ENCODE measurements around the gene RBM47.

Gene RBM47

DNA sequence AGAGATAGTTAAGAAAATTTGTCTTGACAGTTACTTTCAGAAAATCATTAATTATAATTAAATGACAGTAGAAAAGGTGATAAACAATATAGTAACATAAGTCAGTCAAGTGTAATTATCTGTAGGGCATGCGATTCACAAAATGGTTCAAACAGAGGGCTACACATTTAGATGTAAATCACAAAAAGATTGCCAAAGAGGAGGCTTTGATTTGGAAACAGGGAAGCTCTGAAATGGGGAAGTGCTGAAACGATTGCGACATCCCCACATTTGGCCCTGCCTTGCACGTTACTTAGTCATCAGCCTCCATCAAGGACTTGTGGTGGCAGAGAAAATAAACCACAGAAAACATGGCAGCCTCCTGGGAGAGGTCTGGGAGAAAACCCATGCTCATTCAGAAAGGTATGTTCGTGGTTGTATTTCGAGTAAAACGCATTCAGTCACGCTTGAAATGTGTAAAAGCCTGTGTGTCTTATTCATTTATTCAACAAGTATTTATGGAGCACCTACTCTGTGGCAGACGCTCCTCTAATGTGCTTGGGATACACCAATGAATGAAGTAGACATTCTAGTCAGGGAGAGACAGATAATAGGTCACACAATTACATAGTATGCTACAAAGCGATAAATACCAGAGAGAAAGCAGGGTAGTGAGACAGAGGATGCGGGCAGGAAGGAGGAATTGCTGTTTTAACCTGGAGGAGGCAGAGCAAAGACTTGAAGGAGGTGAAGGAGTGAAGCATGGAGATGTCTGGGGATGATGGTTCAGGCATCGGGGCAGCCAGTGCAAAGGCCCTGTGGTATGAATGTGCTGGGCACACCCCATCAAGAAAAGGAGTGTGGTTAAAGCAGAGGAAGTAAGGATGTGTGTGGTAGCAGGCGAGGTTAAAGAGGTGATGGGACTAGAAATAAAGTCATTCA is 7.8 kb downstream of the RBM47 start:
- FAIRE-seq (peak; percentile 36), DNase-seq (ENCODE audit: insufficient read length) (no peak)
- 0 out of 2 replicates have a peak, but pooled peaks have one; percentile 32 for TF ChIP-seq POLR2AphosphoS5 (IDR thresholded peaks at IDR 0.05; ENCODE audit: low read depth, low read length)
- TF ChIP-seq TAF1 (IDR thresholded peaks at IDR 0.05; ENCODE audit: borderline replicate concordance, low read depth, low read length), result no peak

DNA sequence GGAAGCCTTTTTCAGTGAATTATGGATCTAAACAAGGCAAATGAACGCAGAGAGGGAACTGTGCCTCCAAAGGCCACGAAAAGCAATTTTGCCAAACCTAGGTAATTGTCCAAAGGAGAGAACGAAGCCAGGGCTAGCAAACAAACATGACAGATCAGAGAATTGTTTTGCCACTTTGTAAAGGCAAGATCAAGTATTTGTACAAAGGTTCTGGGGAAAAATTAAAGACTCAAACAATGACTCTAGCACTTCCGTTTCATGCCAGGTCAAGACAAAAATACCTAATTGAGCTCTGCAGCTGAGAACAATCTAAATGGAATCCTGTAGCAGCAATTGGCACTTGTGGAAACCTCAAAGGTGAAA is 8.5 kb downstream of the RBM47 start:
- FAIRE-seq (peak; percentile 95), DNase-seq (ENCODE audit: insufficient read length) (no peak)
- 0 out of 2 replicates have a peak, but pooled peaks have one; percentile 5 for TF ChIP-seq POLR2AphosphoS5 (IDR thresholded peaks at IDR 0.05; ENCODE audit: low read depth, low read length)
- no peak for TF ChIP-seq POLR2A (IDR thresholded peaks at IDR 0.05; ENCODE audit: low read depth, low read length)
- no peak for TF ChIP-seq TAF1 (IDR thresholded peaks at IDR 0.05; ENCODE audit: borderline replicate concordance, low read depth, low read length)

DNA sequence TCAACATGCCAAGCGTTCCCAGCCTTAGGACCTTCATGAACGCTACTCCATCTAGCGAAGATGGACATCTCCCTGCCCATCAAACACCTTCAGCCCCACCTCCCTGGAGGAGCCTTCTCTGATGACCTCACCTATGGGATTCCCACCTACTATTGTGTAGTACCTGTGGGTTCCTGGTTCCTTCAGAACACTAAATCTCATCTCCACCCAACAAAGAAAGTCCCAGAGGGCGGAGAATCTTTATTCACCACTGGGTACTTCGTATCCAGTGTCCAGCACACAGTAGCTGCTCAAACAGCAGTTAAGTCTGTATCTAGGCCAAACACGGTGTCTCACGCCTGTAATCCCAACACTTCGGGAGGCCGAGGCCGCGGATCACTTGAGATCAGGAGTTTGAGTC is 10.1 kb downstream of the RBM47 start:
- FAIRE-seq (no peak), DNase-seq (ENCODE audit: insufficient read length) (no peak)
- no peak for TF ChIP-seq POLR2AphosphoS5 (IDR thresholded peaks at IDR 0.05; ENCODE audit: low read depth, low read length)
- no peak for TF ChIP-seq TAF1 (IDR thresholded peaks at IDR 0.05; ENCODE audit: borderline replicate concordance, low read depth, low read length)
- TF ChIP-seq POLR2A (IDR thresholded peaks at IDR 0.05; ENCODE audit: low read depth, low read length), result no peak

DNA sequence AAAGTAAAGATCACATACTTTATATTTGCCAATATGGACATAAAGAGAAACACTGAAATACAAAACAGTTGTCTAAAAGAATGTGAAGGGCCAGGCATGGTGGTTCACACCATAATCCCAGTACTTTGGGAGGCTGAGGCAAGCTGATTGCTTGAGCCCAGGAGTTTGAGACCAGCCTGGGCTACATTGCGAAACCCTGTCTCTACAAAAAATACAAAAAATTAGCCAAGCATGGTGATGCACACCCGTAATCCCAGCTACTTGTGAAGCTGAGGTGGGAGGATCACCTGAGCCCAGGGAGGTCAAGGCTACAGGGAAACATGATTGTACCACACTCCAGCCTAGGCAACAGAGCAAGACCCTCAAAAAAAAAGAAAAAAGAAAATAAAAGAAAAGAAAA is 11.8 kb downstream of the RBM47 start:
- DNase-seq (ENCODE audit: insufficient read length) (no peak), FAIRE-seq (no peak)
- no peak for TF ChIP-seq POLR2AphosphoS5 (IDR thresholded peaks at IDR 0.05; ENCODE audit: low read depth, low read length)
- no peak for TF ChIP-seq POLR2A (IDR thresholded peaks at IDR 0.05; ENCODE audit: low read depth, low read length)
- TF ChIP-seq TAF1 (IDR thresholded peaks at IDR 0.05; ENCODE audit: borderline replicate concordance, low read depth, low read length), result no peak

GRCh38 chr4:40614031-40614430 is 15.6 kb downstream of the RBM47 start:
- TF ChIP-seq POLR2AphosphoS5 (IDR thresholded peaks at IDR 0.05; ENCODE audit: low read depth, low read length) (no peak), POLR2A (IDR thresholded peaks at IDR 0.05; ENCODE audit: low read depth, low read length) (no peak), TAF1 (IDR thresholded peaks at IDR 0.05; ENCODE audit: borderline replicate concordance, low read depth, low read length) (no peak)
- DNase-seq (ENCODE audit: insufficient read length), result no peak
- no peak for FAIRE-seq

- no peak for FAIRE-seq
- TF ChIP-seq POLR2A (IDR thresholded peaks at IDR 0.05; ENCODE audit: low read depth, low read length) (no peak), POLR2AphosphoS5 (IDR thresholded peaks at IDR 0.05; ENCODE audit: low read depth, low read length) (no peak), TAF1 (IDR thresholded peaks at IDR 0.05; ENCODE audit: borderline replicate concordance, low read depth, low read length) (no peak)
These were observed 16.2 kb downstream of the RBM47 start for GRCh38 chr4:40613456-40613855.

DNA sequence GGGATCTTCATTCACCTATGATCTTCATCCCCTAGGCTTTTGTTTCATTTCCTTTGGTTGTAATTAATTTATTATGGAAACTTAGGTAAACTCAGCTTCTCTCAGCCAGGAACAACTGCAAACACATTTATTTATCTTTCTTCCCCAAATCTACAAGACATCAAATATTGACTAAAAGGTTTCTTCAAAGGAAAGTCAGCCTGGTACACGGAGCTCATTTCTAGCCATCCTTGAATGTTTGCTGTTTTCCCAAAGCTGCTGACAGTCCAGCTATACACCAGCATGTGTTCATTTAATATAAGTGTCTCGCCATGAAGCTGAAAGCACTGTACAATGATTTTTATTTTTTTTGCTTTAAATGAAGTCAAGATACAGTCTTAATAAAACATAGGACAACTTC is 16.8 kb downstream of the RBM47 start:
- no peak for TF ChIP-seq TAF1 (IDR thresholded peaks at IDR 0.05; ENCODE audit: borderline replicate concordance, low read depth, low read length)
- no peak for TF ChIP-seq POLR2AphosphoS5 (IDR thresholded peaks at IDR 0.05; ENCODE audit: low read depth, low read length)
- TF ChIP-seq POLR2A (IDR thresholded peaks at IDR 0.05; ENCODE audit: low read depth, low read length), result no peak
- FAIRE-seq (no peak), DNase-seq (ENCODE audit: insufficient read length) (no peak)

More at GRCh38 chr4:40613456-40613855, 16.2 kb downstream of the RBM47 start:
- no peak for DNase-seq (ENCODE audit: insufficient read length)

- TF ChIP-seq TAF1 (IDR thresholded peaks at IDR 0.05; ENCODE audit: borderline replicate concordance, low read depth, low read length), result no peak
- no peak for TF ChIP-seq POLR2AphosphoS5 (IDR thresholded peaks at IDR 0.05; ENCODE audit: low read depth, low read length)
- no peak for TF ChIP-seq POLR2A (IDR thresholded peaks at IDR 0.05; ENCODE audit: low read depth, low read length)
- DNase-seq (ENCODE audit: insufficient read length), result no peak
- no peak for FAIRE-seq
These were observed 17.4 kb downstream of the RBM47 start for GRCh38 chr4:40612283-40612682.

GRCh38 chr4:40608628-40609027 is 21.0 kb downstream of the RBM47 start:
- DNase-seq (ENCODE audit: insufficient read length) (no peak), FAIRE-seq (no peak)
- TF ChIP-seq POLR2A (IDR thresholded peaks at IDR 0.05; ENCODE audit: low read depth, low read length), result no peak
- TF ChIP-seq POLR2AphosphoS5 (IDR thresholded peaks at IDR 0.05; ENCODE audit: low read depth, low read length), result no peak
- TF ChIP-seq TAF1 (IDR thresholded peaks at IDR 0.05; ENCODE audit: borderline replicate concordance, low read depth, low read length), result no peak

DNA sequence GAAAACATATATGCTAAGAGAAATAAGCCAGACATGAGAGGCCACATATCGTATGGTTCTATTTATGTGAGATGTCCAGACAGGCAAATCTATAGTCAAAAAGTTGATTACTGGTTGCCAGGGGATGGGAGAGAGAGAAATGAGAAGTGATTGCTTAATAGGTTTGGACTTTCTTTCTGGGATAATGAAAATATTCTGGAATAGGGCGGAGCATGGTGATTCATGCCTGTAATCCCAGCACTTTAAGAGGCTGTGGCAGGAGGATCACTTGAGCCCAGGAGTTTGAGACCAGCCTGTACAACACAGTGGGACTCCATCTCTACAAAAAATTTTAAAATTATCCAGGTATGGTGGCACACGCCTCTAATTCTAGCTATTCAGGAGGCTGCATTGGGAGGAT is 22.4 kb downstream of the RBM47 start:
- DNase-seq (ENCODE audit: insufficient read length) (no peak), FAIRE-seq (no peak)
- no peak for TF ChIP-seq POLR2AphosphoS5 (IDR thresholded peaks at IDR 0.05; ENCODE audit: low read depth, low read length)
- TF ChIP-seq POLR2A (IDR thresholded peaks at IDR 0.05; ENCODE audit: low read depth, low read length), result no peak
- TF ChIP-seq TAF1 (IDR thresholded peaks at IDR 0.05; ENCODE audit: borderline replicate concordance, low read depth, low read length), result no peak

DNA sequence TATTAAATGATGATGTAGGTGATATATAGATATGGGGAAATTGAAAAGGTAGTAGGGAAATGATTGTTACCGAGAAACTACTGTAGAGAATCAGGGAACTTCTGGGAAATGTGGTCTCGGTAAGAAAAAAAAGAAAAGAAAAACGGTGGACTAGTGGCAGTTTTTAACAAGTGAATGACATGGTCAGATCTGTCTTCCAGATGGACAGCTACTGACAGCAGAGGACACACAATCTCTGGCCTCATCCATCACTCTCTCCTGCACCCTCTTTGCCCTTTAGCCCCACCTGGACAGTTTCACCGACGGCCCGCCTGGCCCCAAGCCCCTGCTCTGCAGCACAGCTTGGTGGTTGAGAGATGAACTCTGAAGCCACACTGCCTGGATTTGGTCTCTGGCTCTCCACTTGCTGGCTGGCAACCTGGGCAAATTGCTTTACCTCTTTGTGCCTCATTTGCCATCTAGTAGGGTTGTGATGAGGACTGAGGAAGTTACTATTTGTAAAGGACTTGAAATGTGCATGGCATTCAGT is 23.4 kb downstream of the RBM47 start:
- TF ChIP-seq TAF1 (IDR thresholded peaks at IDR 0.05; ENCODE audit: borderline replicate concordance, low read depth, low read length), result no peak
- TF ChIP-seq POLR2AphosphoS5 (IDR thresholded peaks at IDR 0.05; ENCODE audit: low read depth, low read length), result no peak
- TF ChIP-seq POLR2A (IDR thresholded peaks at IDR 0.05; ENCODE audit: low read depth, low read length), result no peak
- DNase-seq (ENCODE audit: insufficient read length) (no peak), FAIRE-seq (no peak)

DNA sequence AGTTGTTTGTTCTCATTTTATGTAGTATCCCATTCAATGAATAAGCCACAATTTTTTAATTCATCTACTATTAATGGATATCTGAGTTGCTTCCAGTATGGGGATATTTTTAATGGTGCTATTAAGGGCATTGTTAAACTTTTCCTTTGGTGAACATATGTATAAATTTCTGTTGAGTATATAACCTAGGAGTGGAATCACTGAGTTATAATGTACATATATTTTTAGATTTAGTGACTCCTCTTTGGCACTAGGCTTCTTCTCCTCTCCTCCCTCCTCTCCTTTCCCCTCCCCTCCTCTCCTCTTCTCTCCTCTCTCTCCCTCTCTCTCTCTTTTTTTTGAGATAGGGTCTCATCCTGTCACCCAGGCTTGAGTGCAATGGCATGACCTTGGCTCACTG is 26.4 kb downstream of the RBM47 start:
- TF ChIP-seq POLR2A (IDR thresholded peaks at IDR 0.05; ENCODE audit: low read depth, low read length), result no peak
- no peak for TF ChIP-seq POLR2AphosphoS5 (IDR thresholded peaks at IDR 0.05; ENCODE audit: low read depth, low read length)
- DNase-seq (ENCODE audit: insufficient read length) (no peak), FAIRE-seq (no peak)
